ENCODE data around the gene TSPAN2.
A peak's percentile ranks its signal among the peaks of the same experiment; 100 is the strongest.

TSPAN2 gene
- 0 to 12.2 (median 5.1) reads per million in 3 experiments for total RNA-seq

- DNase-seq: peak; percentile 56
Measured at GRCh38 chr1:115089420-115090185, at the start of gene TSPAN2. TSS of gene TSPAN2 (minus strand) at chr1:115089503. CDS start at chr1:115089432, 71 bp downstream.

- peak; percentile 24 for DNase-seq
Measured at GRCh38 chr1:115138973-115139372, 49.7 kb upstream of the TSPAN2 start.

DNA sequence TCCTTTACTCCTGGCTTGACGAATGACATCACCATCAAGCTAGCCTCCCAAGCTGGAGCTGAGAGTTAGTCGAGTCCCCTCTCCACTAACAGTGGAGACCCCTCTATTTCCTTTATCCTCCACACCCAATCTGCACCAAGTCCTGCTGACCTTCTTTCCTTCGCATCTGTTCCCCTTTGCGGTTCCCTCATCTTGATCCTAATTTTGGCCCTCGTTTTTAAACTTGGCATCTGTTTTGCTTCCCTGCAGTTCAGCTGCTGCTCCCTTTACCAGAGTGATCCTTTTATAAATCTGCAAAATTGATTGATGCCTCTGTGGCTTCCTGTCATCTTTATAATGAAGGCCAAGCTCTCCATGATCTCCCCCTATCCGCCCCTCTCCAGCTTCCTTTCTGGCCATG, 49.0 kb upstream of the TSPAN2 start:
- DNase-seq: no peak

GRCh38 chr1:115137191-115137590, 47.9 kb upstream of the TSPAN2 start:
- no peak for DNase-seq

DNA sequence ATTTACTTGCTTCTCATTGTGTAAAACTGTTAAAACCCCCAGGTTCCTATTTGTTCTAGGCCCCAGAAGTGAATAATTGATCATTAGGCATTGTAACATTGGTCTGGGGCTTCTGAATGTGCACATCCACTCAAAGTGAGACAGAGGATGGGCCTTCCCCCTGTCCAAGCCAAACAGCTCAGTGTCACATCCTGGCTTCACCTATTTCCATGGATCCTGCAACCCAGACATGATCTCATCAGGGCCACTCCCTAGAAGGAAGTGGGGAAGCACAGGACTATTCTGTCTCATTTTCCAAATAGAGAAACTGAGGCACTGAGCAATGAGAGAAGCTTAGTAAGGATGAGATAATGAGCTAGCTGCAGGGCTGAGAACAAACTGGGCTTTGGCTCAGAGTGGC, 47.4 kb upstream of the TSPAN2 start:
- DNase-seq: no peak

GRCh38 chr1:115136106-115136505, 46.8 kb upstream of the TSPAN2 start:
- no peak for DNase-seq

DNA sequence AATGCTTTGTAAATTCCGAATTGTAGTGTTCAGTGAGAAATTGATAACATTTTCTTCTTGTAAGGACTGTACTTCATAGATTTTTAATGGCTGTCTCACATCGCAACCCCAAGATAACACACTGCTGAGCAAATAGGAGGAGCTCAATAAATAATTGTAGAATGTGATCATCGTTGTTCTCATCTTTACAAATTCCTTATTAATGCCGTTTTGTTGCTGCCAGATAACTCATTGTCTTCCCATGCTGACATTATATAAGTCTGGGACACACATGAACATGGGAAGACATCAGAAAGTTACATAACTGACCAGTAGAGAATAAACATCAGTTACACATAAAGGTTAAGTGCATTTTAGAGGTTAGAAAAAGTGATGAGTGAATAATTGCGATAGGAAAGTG, 46.4 kb upstream of the TSPAN2 start:
- DNase-seq: no peak

DNA sequence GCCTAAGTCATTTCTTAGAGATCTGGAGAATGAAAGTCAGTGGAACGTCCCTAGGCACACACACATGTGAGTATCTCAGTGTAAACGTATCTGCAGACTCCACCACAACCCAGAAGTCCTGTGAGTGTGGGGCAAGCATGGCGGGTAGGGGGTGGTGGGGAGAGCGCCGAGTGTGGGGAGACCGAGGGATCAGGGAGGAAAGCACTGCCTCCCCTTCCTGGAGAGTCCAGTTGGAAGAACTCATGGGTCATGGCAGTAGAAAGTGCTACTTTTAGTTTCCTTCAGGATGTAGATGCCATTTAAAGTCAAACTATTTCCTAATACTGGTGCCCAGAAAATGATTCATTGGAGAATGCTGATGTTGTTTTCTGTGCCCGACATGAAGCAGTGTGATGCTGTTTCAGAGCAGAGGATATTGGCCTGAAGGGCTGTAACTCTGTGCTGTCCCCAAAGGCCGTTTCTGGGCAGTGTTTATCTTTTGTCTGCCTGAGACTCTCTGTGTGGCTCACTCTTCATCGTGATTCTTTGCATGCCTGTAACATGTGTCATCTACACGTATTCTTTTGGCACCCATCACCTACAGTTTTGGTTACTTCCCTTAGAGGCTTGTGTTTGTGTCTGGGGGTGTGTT, 45.7 kb upstream of the TSPAN2 start:
- no peak for DNase-seq

DNA sequence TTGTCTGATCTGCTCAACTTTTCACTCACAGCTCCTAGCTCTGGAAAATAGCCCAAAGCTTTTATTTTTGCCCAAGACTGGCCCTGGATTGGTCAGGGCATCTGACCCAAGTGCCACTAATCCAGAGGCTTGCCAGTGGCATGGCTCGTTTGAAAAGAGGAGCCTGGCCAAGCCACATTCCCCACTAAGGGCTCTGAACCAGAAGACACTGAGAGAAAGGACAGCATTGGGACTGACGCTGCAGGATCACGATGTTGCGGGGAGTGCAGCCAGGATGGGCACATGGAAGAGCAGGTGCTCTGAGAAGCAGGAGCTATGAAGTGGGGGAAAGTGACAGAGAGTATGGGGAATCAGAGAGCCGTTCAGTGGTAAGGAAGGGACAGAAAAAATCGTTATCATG, 44.9 kb upstream of the TSPAN2 start:
- DNase-seq: no peak

GRCh38 chr1:115133440-115133839, 44.1 kb upstream of the TSPAN2 start:
- DNase-seq: no peak

DNA sequence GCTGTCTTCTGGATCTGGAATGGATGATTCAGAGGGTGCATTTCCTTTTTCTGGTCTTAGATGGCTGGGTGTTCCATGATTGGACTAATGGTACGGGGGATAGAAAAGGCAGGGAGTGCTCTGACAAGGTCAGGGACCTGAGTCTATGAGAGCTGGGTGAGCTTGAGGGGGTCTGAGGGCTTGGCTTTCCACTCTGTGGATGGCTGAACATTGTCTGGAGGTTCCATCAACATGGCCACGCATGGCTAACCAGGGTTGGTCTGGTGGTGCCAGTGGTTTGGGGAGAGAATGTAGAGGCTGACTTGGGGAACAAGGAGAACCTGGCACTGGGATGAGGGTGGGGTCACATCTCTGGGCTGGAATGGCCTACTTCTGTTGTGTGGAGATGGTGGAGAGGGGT, 41.5 kb upstream of the TSPAN2 start:
- no peak for DNase-seq

- DNase-seq: no peak
Measured at GRCh38 chr1:115129071-115129640, 39.9 kb upstream of the TSPAN2 start.

GRCh38 chr1:115127539-115127938, 38.2 kb upstream of the TSPAN2 start:
- no peak for DNase-seq

DNA sequence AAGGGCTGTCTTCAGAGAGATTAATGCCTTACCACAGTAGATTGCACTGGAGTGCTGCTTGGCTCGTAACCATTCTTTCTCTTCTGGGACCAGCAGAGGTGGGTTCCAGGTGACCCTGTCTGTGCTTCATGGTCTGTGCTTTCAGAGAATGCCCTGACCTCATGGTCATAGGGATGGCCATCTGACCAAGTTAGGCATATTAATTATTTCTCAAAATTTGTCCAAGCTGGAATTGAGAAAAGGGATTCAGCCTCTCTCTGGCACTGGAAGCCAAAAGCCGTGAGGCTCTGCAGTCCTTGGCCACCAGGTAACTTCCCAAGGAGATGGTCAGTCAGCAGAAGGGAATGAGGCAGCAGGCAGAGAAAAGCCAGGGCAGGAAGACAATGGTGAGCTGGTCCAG, 37.2 kb upstream of the TSPAN2 start:
- no peak for DNase-seq

GRCh38 chr1:115123116-115123515, 33.8 kb upstream of the TSPAN2 start:
- DNase-seq: no peak

GRCh38 chr1:115121793-115122192, 32.5 kb upstream of the TSPAN2 start:
- DNase-seq: no peak

GRCh38 chr1:115120296-115120695, 31.0 kb upstream of the TSPAN2 start:
- no peak for DNase-seq

DNA sequence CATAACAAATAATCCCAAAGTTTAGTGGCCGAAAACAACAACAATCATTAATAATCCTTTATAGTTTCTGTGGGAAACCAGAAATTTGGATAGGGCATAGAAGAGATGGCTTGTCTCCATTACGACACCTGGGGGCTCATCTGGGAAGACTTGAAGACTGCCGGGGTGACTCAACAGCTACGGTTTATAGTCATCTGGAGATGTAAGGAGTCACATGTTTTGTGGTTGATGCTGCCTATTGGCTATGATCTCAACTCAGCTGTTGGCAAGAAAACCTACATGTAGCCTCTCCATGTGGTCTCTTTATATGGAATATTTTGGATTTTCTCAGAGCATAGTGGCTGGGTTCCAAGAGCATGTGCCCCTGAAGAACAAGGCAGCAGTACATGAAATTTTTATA, 29.3 kb upstream of the TSPAN2 start:
- DNase-seq: no peak

GRCh38 chr1:115118086-115118485, 28.8 kb upstream of the TSPAN2 start:
- DNase-seq: no peak

GRCh38 chr1:115117298-115117697, 28.0 kb upstream of the TSPAN2 start:
- DNase-seq: no peak

DNA sequence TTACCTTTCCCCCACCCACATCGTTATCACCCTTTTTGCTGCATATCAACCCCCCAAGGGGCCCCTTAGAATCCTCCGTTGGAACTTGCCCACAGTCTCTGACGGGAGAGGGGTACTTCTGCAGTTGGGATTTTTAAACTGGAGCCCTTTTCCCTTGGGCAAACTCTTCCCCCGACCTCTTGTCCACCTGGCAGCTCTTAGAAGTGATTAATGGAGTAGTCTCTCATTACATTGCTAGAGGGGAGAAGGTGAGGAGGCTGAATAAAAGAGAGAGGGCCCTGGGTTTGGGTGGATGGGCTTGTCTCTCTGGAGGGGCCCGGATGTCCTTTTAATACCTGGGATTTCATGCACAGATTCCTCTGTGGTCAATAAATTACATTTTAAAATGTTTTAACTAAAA, 27.2 kb upstream of the TSPAN2 start:
- no peak for DNase-seq

DNA sequence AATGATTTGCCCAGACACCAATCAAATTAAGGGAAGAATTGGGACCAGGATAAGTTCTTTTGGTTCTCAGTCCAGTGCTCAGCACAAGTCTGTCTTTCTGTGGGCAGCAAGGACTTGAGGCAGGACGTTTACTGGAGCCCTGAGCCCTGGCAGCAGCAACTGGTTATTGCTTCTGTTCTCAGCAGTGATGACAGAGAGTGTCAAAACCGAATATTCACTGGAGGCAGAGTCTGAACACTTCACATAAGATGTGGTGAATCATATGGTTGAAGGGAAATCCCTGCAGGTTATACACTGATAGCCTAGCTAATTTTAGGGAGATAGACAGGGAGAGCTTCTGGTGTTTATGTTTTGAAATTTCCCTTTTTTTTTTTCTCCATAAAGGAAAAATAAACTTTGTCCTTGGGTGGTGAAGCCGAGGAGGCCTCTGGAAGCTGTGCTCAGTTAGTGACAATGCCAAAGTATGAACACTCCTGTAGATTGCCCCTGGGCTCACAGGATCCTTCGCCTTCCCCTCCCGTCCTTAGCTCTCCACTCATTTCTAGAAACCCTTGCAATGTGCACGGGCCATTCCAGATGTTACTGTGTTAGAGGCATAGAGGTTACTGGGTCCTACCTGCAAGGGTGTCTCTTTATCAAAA, 26.3 kb upstream of the TSPAN2 start:
- no peak for DNase-seq

DNA sequence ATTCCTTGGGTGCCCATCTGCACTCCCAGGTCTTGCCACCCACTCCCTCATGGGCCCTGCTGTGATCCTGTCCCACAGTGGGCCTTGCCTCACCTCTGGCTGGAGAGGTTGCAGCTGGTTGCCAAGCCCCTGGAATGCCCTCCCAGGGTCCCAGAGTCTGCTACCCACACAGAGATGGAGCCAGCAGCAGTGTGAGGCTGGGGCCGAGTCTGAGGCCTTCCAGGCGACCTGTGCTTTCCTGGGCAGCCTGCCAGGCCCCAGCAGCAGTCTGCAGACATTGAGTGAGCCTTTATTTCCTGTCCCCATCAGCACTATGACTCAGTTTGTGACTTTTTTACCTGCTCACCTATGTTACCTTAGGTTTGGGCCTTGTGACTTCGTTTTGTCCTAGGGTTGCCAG, 25.0 kb upstream of the TSPAN2 start:
- no peak for DNase-seq

DNA sequence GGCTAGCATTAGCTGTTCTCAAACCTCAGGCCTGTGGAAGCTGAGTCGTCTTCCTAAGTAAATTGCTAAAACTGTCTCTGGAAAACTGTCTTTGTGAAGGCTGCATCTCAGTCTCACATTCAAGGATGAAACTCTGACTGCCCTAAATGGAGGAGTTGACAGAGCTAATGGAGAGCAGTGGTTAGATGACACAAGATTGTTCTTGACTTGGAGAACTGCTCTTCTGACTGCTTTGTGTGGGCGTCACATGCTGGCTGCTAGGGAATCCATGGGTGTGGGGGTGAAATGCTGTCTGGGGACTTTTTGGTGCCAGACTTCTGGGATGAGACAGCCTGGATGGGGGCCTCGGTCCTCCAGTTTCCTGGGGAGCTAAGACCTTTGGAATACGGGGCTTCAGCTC, 24.5 kb upstream of the TSPAN2 start:
- no peak for DNase-seq

All from central memory CD4-positive, alpha-beta T cell (primary cell).